ENCODE measurements around the gene TEX53.

TEX53 gene

DNA sequence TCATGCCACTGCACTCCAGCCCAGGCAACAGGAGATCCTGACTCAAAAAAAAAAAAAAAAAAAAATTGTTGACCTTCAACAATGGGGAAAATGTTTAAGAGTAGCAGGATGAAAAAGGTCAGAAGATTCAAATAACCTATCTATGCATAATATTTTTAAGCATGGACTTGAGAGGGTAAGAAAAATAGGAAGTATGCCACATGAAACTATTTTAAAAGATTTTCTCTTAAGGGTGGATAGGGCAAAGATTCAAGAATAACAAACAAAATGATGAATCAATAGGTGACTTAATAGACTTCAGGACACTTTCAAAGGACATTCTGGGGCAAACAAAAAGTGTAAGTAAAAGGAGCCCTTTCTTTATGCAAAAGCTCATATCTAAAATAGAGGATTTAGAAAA lies 21.2 kb upstream of the TEX53 start:
- no peak for DNase-seq

DNA sequence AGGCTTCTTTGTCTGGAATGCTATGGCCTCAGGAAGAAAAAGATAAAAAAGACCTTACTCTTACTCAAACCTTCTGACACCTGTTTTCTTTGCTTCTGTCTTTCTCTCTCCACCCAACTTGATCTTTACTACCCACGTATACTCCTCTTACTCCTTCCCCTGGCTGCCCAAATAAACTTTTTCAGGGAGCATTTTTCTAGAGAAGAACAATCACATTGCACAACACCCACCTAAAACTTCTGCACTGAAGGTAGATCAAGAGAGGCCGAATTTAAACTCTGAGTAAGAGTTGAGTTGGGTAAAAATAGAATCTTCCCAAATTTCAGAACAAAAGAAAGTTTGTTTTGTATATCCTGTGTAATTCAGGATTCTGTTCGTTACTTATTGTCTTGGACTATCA lies 20.5 kb upstream of the TEX53 start:
- DNase-seq: no peak

DNA sequence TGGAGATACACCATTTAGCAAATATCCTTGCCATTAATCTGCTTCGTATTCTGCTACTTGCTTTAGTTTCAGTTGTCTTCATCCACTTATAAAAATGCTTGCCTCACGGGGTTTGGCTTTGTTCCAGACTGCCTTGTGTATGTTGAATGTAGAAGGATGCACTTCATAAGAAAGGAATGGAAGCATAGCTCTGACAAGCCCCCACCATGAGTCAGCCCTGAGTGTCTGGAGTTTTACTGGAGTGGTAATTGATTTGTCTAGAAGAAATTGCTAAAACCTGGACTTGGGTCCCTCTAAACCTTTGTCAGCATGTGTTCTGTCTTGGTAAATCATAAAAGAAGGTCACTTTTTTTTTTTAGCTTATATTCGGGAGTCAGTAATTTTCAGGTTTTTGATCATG lies 19.8 kb upstream of the TEX53 start:
- DNase-seq: no peak

DNA sequence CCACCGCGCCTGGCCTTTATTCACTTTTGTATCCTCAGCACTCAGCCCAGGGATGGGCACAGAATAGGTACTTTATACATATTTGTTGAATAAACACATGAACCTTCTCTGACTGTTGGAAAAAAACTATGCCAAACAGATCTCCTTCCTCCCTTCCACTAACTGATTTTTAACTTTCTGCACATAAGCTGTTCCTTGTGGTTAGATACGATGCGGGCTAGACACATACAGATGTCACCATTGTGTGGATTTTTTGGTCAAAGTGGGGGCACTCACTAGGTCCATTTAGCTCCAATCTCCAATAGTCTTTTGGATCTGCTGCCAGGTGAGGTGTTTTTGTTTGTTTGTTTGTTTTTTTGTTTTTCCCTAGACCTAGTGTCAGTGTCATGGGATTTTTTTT lies 19.3 kb upstream of the TEX53 start:
- DNase-seq: no peak

DNA sequence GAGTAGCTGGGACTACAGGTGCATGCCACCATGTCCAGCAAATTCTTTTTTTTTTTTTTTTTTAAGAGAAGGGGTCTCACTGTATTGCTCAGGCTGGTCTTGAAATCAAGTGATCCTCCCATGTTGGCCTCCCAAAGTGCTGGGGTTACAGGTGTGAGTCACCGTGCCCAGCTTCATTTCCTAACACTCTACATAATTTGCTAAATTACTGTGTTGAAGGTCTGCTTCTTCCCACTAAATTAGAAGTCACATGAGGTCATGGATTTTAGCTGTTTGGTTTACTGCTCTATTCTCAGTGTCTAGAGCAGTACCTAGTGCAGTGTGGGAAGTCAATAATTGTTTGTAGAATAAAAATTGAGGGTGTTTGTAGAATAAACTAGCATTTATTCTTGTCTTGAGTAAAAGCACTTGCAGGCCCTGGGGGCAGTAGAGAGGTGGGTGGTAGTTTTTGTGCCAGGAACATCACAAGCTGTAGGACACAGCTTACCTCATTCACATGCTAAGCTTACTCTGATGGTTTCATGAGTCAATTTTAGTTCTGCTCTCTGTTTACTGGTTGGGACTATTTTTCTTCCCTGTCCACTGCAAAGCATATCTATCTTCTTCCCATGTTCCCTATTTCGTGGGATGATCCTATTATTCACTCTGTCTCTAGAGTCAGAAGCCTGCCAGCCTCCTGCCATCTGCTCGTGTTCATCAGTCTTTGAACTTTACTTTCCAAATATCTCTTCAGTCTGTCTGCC lies 17.4 kb upstream of the TEX53 start:
- no peak for DNase-seq

DNA sequence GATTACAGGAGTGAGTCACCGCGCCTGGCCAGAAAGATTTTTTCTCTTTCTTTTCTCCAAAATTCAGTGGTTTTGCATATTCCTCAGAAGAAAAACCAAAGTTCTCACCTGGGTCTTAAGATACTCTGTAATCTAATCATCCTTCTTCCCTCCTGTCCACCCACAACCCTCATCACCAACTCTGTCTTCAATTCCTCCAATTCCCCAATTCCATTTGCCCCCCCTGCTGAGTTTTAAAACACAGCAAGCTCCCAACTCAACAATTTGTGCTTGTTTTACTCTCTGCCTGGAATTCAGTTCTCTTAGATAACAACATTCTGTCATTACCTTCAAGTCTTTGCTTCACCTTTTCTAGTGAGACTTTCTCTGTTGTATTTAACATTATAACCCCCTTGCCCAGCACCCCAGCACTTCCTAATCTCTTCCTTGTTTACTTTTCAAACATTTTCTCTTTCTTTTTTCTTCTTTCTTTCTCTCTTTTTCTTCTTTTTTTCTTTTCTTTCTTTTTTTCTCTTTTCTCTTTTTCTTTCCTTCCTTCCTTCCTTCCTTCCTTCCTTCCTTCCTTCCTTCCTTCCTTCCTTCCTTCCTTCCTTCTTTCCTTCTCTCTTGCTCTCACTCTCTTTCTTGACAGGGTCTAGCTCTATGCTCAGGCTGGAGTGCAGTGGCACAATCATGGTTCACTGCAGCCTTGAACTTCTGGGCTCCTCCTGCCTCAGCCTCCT lies 16.6 kb upstream of the TEX53 start:
- DNase-seq: no peak

- DNase-seq: no peak
Measured at GRCh38 chr9:114671605-114672004, 14.0 kb upstream of the TEX53 start.

DNA sequence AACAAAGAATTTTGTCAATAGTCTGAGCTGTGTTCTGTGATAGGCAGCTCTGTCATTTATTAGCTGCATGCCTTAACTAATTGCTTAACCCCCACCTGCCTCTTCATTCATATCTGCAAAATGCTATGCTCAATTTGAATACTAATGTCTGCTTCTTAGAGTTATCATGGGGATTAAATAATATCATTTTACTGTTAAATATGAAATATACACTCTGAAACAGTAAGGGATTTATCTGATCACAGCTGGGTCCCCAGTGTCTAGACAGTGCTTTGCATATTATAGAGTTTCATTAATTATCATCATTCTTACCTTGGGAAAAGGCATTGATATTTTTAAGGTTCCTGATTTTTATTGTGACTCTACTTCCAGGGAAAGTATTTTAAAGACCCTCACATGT lies 12.4 kb upstream of the TEX53 start:
- no peak for DNase-seq

- DNase-seq: no peak
Measured at GRCh38 chr9:114668146-114668545, 10.5 kb upstream of the TEX53 start.

DNA sequence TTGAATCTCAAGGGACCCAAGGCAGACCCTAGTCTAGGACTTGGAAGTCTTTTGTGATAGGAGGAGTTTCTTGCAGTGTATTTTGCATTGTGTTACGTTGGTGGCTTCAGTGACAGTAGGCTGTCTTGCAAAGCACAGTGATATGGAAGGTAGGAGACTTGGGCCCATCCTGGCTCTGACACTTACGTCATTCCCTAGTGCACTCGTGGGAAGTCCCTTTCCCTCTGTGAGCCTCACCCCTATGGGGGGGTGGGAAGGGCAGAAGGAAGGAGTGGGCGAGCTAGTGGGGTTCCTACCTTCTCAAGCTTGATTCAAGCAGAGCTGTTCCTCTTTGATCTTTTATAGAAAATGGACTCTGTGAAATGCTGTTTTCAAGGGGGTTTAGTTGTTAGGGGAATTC lies 9.2 kb upstream of the TEX53 start:
- DNase-seq: no peak

- DNase-seq: no peak
Measured at GRCh38 chr9:114666401-114666800, 8.8 kb upstream of the TEX53 start.

- no peak for DNase-seq
Measured at GRCh38 chr9:114664181-114664580, 6.6 kb upstream of the TEX53 start.

DNA sequence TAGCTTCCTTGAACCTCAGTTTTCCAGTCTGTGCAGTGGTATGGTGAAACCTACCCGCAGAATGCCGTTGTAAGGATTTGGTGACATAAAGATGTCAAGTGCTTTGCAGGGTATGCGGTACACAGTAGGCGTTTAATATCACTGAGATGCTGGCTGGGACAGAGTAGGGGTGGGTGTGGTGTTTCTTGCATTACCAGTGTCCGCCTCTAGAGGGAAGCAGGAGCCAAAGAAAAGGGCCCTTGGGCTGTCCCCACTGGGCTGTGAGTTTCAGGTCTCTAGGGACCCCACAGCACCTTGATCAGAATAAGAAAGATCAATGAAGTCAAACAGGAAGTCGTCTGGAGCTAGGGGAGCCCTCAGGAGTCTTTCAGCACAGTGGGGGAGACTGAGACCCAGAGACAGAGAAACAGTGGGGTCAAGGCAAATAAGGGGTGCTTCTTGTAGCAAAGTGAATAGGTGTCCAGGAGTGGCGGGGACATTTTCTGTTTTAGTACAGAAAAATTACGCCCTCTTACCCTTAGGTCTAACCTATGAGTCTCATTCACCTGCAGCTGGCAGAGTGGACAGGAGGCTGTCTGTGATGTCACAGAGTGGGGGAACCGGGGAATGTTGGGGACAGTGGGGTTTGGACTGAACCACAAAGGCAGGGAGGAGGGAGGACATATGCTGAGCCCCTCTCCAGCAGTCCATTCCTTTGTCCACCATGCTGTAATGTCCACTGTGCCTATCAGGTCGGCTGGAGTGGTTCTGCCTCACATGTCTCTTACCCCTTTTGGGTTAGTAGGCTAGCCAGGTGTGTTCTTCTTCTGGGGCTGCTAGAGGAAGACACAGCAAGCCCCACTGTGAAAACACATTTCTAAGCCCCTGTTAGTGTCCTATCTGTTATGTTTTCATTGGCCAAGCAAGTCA lies 4.7 kb upstream of the TEX53 start:
- DNase-seq: no peak

GRCh38 chr9:114656301-114656700 lies 1.3 kb downstream of the TEX53 start:
- no peak for DNase-seq

GRCh38 chr9:114655689-114656088 lies 1.9 kb downstream of the TEX53 start:
- no peak for DNase-seq

GRCh38 chr9:114653556-114654159 lies 3.9 kb downstream of the TEX53 start:
- DNase-seq: no peak

DNA sequence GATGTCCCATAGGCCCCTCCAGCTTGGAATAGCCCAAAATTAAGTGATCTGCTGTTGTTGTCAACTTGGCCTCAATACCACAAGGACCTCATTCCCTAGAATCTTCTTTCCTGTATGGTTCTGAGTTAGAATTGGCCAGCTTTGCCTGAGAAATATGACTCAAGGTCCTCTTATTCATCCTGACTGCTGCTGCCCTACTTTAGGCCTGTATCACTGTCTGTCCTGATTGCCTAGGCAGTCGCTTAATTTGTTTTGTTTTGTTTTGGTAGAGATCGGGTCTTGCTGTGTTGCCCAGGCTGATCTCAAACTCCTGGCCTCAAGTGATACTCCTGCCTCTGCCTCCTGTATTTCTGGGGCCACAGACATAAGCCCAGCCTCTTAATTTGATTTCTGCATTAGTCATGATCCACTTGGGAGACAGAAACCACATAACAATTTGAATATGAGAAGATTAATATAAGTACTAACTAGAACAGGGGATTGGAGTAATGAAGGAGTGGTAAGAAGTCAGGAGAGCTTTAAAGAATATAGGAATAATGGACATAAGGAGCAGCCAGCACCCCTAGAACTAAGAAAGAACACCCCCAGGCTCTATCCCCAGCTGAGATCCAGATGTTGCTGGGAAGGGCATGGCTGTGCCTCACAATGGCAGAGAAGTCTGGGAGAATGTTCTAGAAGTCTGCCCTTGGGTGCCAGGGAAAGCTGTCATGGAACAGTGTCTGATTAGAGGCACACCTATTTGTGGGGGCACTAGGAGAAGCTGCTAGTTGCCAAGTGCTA lies 4.6 kb downstream of the TEX53 start:
- no peak for DNase-seq

GRCh38 chr9:114643896-114644295 lies 13.7 kb downstream of the TEX53 start:
- DNase-seq: no peak

- no peak for DNase-seq
Measured at GRCh38 chr9:114643001-114643400, 14.6 kb downstream of the TEX53 start.

DNA sequence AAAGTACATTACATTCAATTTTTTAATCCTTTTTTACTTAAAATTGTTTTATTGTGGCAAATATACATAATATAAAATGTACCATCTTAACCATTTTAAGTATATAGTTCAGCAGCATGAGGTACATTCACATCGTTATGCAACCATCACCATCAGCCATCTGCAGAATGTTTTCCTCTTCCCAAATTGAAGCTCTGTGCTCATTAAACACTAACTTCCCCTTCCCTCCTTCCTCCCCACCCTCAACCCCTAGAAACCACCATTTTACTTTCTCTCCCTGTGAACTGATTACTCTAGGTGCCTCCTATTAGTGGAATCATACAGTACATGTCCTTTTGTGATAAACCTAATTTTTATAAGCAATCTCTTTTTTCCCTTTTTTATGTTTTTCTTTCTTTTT lies 15.6 kb downstream of the TEX53 start:
- no peak for DNase-seq

DNA sequence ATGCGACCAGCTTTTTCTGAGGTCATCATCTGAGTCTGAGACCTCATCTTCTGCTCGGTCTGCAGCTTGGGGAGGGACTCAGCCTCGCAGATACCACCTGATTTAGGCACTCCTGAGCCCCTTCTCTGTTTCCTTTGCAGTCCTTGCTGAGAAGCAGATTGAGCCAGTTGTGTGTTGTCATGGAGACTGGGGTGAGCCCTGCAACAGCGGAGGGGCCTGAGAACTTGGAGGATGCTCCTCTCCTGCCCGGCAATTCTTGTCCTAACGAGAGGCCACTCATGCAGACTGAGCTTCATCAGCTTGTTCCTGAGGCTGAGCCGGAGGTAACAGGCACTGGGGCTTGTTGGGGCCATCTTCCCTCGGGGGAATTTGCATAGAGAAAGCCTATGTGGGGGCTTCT lies 19.2 kb downstream of the TEX53 start:
- no peak for DNase-seq

- no peak for DNase-seq
Measured at GRCh38 chr9:114634387-114634786, 23.2 kb downstream of the TEX53 start.
